Left ventricle myocardium inferior (tissue), 1 donor: Measurements from ENCODE around the gene ULK4. TPM values are rescaled to one million over a fixed set of nuclear protein-coding genes. Genes with fewer than 3 reads are reported as not detected.

Experiments
- DNase-seq: peaks from one replicate; pipeline ENCODE4 v3.0.0-alpha.2; 2020
- H3K27ac ChIP-seq: fragments of 200-600 bp; replicated peaks from 2 replicates; pipeline ENCODE4 v1.8.0; 2021
- H3K27me3 ChIP-seq: fragments of 200-600 bp; 2 replicates; pipeline ENCODE4 v1.8.0; 2021; ENCODE audit warnings: low read depth
- H3K36me3 ChIP-seq: fragments of 200-600 bp; 2 replicates; pipeline ENCODE4 v1.8.0; 2021
- H3K4me1 ChIP-seq: fragments of 200-600 bp; 2 replicates; pipeline ENCODE4 v1.8.0; 2021
- H3K4me3 ChIP-seq: fragments of 200-600 bp; 2 replicates; pipeline ENCODE4 v1.8.0; 2021; ENCODE audit warnings: mild to moderate bottlenecking, moderate library complexity
- H3K9me3 ChIP-seq: fragments of 200-600 bp; replicated peaks from 2 replicates; pipeline ENCODE4 v1.8.0; 2021
- CTCF ChIP-seq: fragments of 200-600 bp; IDR thresholded peaks from 2 replicates; pipeline ENCODE4 v1.8.0; 2021; ENCODE audit warnings: antibody characterized with exemption, mild to moderate bottlenecking, borderline replicate concordance
- intact Hi-C: fragments of 100-400 bp; cut with micrococcal nuclease; formaldehyde crosslinking; loops from one replicate; pipeline ENCODE4 v1.11.0; 2022
- total RNA-seq: library from RNA; stranded (reverse); fragmentation: NEBNext Ultra II Directional; extraction: Animal tissue kit (Norgen Biotek cat#: 25700); gene quantifications from one replicate; pipeline ENCODE4 v1.2.1, GENCODE V29; 2021
- donor health status: DM: no; HTN: yes; CAD: no; lungs with severe emphysema.

ULK4 gene
- total RNA-seq, 1 donor from 2014 or later = 1.8 TPM

- Histone ChIP-seq H3K36me3 (no peaks in the 10 kb centered on the region), H3K27me3 (no peaks in the 10 kb centered on the region), H3K27ac (peak overlapping the region; percentile 95), H3K9me3 (no peaks in the 10 kb centered on the region), H3K4me1 (peaks cover 46% of the 10 kb centered on the region), H3K4me3 (peak overlapping the region; percentile 84)
- intact Hi-C loops = no loop called here
- no peak for DNase-seq
- no peak for TF ChIP-seq CTCF
Measured at GRCh38 chr3:41198046-41198445, 763.9 kb downstream of the ULK4 start.

Other genes with a start within 250 kb of the ULK4 start
- gene TRAK1, start 129.3 kb upstream of the ULK4 start, total RNA-seq = 264 TPM